ENCODE measurements around the gene FAM216B.

GRCh38 chr13:42807866-42808265, 26.5 kb downstream of the FAM216B start:
- no peak for TF ChIP-seq POLR2AphosphoS5 (IDR thresholded peaks at IDR 0.05; ENCODE audit: low read depth)
- TF ChIP-seq, protein P1, sequence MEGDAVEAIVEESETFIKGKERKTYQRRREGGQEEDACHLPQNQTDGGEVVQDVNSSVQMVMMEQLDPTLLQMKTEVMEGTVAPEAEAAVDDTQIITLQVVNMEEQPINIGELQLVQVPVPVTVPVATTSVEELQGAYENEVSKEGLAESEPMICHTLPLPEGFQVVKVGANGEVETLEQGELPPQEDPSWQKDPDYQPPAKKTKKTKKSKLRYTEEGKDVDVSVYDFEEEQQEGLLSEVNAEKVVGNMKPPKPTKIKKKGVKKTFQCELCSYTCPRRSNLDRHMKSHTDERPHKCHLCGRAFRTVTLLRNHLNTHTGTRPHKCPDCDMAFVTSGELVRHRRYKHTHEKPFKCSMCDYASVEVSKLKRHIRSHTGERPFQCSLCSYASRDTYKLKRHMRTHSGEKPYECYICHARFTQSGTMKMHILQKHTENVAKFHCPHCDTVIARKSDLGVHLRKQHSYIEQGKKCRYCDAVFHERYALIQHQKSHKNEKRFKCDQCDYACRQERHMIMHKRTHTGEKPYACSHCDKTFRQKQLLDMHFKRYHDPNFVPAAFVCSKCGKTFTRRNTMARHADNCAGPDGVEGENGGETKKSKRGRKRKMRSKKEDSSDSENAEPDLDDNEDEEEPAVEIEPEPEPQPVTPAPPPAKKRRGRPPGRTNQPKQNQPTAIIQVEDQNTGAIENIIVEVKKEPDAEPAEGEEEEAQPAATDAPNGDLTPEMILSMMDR (conservative IDR thresholded peaks at IDR 0.05; ENCODE audit: low read depth in 2 of 2): no peak

Measured in GM23338 (cell line).